Kidney (tissue), 14 donors: Measurements from ENCODE around the gene MYL12B. TPM values are rescaled to one million over a fixed set of nuclear protein-coding genes. Genes with fewer than 3 reads are reported as not detected.

Experiments
- DNase-seq, 5 donors: peaks; one replicate each; pipeline ENCODE4 v3.0.0-alpha.2; 2013 to 2020
- FAIRE-seq: peaks from 2 replicates; lab custom pipeline; 2012; peaks lifted over from hg19 to GRCh38; lab: Jason Lieb, UNC
- H3K27ac ChIP-seq, 2 donors: one replicate each; pipeline ENCODE4 v1.7.0; 2013; ENCODE audit warnings: low read depth in 2 of 2, low read length in 2 of 2, inconsistent platforms in 1 of 2
- H3K27me3 ChIP-seq: one replicate; pipeline ENCODE4 v1.7.1; 2013; ENCODE audit warnings: low read length, inconsistent platforms; ENCODE audit not compliant: control insufficient read depth, insufficient read depth
- H3K36me3 ChIP-seq, 3 donors: one replicate each; pipeline versions ENCODE4 v1.7.0 to v1.7.1; 2013; ENCODE audit warnings: low read length in 3 of 3, control low read depth in 1 of 3, inconsistent platforms in 1 of 3; ENCODE audit not compliant: insufficient read depth in 3 of 3, control insufficient read depth in 2 of 3
- H3K4me1 ChIP-seq, 3 donors: one replicate each; pipeline versions ENCODE4 v1.7.0 to v1.7.1; 2013; ENCODE audit warnings: low read length in 3 of 3, inconsistent platforms in 1 of 3, low read depth in 1 of 3; ENCODE audit not compliant: control insufficient read depth in 2 of 3, insufficient read depth in 2 of 3
- H3K4me3 ChIP-seq, 3 donors: one replicate each; pipeline versions ENCODE4 v1.7.0 to v1.8.1; 2013; ENCODE audit warnings: low read length in 3 of 3, control low read depth in 1 of 3, inconsistent platforms in 1 of 3
- H3K9ac ChIP-seq, 3 donors: one replicate each; pipeline versions ENCODE4 v1.7.0 to v1.7.1; 2013; ENCODE audit warnings: low read length in 3 of 3, control low read depth in 1 of 3, inconsistent platforms in 1 of 3
- H3K9me3 ChIP-seq, 3 donors: one replicate each; pipeline versions ENCODE4 v1.7.0 to v1.7.1; 2013; ENCODE audit warnings: low read length in 3 of 3, control low read depth in 1 of 3, inconsistent platforms in 1 of 3; ENCODE audit not compliant: control insufficient read depth in 2 of 3, insufficient read depth in 1 of 3
- CTCF ChIP-seq: IDR thresholded peaks from 3 replicates; pipeline ENCODE4 v1.5.1; 2012; ENCODE audit warnings: mild to moderate bottlenecking, moderate library complexity, borderline replicate concordance; ENCODE audit not compliant: insufficient read depth; ENCODE audit errors: extremely low read depth
- intact Hi-C: fragments of 100-400 bp; cut with DNase I; formaldehyde crosslinking; loops from one replicate; pipeline ENCODE4 v1.11.1; 2022
- polyA plus RNA-seq: library from polyadenylated mRNA; stranded (reverse); fragments of 350-450 nt; fragmentation: Illumina TruSeq; extraction: RNeasy Lipid Tissue Mini Kit (QIAGEN cat#74804); gene quantifications from one replicate; pipeline ENCODE4 v1.2.3, GENCODE V29; 2014; ENCODE audit warnings: low read depth, low replicate concordance; ENCODE audit not compliant: insufficient read depth
- total RNA-seq: library from RNA; stranded (reverse); fragmentation: NEBNext Ultra II Directional; extraction: Animal tissue kit (Norgen Biotek cat#: 25700); gene quantifications from one replicate; pipeline ENCODE4 v1.2.1, GENCODE V29; 2021
- donor health status: control.
- donor health status: control.
- donor health status: control.
- donor health status: control.
- donor health status: control.
- donor health status: DM: yes; HTN: yes; CAD: no.
- donor health status: Normal renal cell carcinoma (clear cell type).

Gene MYL12B
- total and polyA plus RNA-seq, 2 donors from 2014 or later: 448 to 884 TPM

DNA sequence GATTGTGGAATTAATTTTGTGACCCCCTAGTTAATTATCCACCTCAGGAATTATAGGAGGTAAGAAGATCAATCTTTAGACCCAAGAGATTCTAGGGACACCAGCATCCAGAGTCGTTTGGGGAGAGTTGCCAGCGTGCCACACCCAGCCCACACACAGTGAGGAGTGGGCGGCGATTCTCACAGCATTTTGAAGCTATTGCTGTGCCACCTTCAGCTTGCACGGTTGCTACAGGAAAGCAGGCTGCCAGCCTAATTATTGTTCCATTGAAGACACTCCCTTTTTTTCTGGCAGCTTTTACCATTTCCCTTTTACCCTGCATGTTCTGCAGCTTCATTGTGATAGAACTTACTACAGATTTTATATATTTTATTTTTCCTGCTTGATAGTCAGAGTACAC is 27.5 kb upstream of the MYL12B start:
- no peak for DNase-seq
- no peak for FAIRE-seq
- Histone ChIP-seq H3K36me3 (no peaks in the 10 kb centered on the region), H3K4me1 (no peaks in the 10 kb centered on the region), H3K27me3 (no peaks in the 10 kb centered on the region), H3K27ac (no peak overlapping the region), H3K9me3 (no peaks in the 10 kb centered on the region), H3K9ac (no peak overlapping the region), H3K4me3 (no peak overlapping the region)
- no peak for TF ChIP-seq CTCF
- intact Hi-C loops: no loop called here

- intact Hi-C loops: no loop called here
- Histone ChIP-seq H3K9me3 (no peaks in the 10 kb centered on the region), H3K4me1 (no peaks in the 10 kb centered on the region), H3K36me3 (no peaks in the 10 kb centered on the region), H3K4me3 (no peak overlapping the region), H3K27ac (no peak overlapping the region), H3K9ac (no peak overlapping the region), H3K27me3 (no peaks in the 10 kb centered on the region)
- FAIRE-seq (no peak), DNase-seq (no peak)
- no peak for TF ChIP-seq CTCF
These were observed 26.1 kb upstream of the MYL12B start for GRCh38 chr18:3235846-3236245.

GRCh38 chr18:3236470-3236869 is 25.5 kb upstream of the MYL12B start:
- no peaks in the 10 kb centered on the region for H3K9me3 ChIP-seq
- no peak for DNase-seq
- no peak for FAIRE-seq
- no peak overlapping the region for H3K4me3 ChIP-seq
- no peak overlapping the region for H3K27ac ChIP-seq
- H3K36me3 ChIP-seq: no peaks in the 10 kb centered on the region
- H3K9ac ChIP-seq: no peak overlapping the region
- H3K27me3 ChIP-seq: no peaks in the 10 kb centered on the region
- no peak for TF ChIP-seq CTCF
- no peaks in the 10 kb centered on the region for H3K4me1 ChIP-seq
- intact Hi-C loops: no loop called here

DNA sequence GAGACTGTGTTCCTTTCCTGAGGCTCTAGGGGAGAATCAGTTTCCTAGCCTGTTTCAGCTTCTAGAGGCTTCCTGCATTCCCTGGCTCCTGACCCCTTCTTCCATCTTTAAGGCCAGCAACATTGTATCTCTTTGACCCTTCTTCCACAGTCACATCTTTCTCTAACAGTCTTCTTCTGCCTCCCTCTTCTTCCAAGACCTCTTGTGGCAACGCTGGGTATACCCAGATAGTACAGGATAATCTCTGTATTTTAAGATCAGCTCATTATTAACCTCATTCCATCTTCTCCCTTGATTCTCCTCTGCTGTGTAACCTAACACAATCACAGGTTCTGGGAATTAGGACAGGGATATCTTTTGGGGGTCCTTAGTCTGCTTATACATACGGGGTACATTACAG is 23.2 kb upstream of the MYL12B start:
- Histone ChIP-seq H3K36me3 (no peaks in the 10 kb centered on the region), H3K27ac (no peak overlapping the region), H3K4me1 (no peaks in the 10 kb centered on the region), H3K9me3 (no peaks in the 10 kb centered on the region), H3K4me3 (no peak overlapping the region), H3K27me3 (no peaks in the 10 kb centered on the region), H3K9ac (no peak overlapping the region)
- intact Hi-C loops: no loop called here
- DNase-seq (no peak), FAIRE-seq (no peak)
- no peak for TF ChIP-seq CTCF
